Keratinocyte (primary cell): ENCODE measurements around the gene CACNA2D1.

Experiments
- EZH2 ChIP-seq: IDR thresholded peaks from one replicate; pipeline ENCODE4 v1.6.1; 2012; ENCODE audit warnings: inconsistent platforms, mild to moderate bottlenecking, low read length, moderate library complexity
- TF ChIP-seq, protein P1 (sequence below), 3 experiments: IDR thresholded peaks in 1 of 3; conservative IDR thresholded peaks in 1 of 3; optimal IDR thresholded peaks in 1 of 3; 2 replicates in 2 of 3; 3 replicates in 1 of 3; pipeline versions ENCODE3 to v1.5.1; 2011; ENCODE audit warnings: low read length in 3 of 3, mild to moderate bottlenecking in 3 of 3, moderate library complexity in 2 of 3, control low read depth in 1 of 3, inconsistent platforms in 1 of 3; ENCODE audit not compliant: insufficient read depth in 2 of 3; ENCODE audit errors: extremely low read depth in 1 of 3

DNA sequence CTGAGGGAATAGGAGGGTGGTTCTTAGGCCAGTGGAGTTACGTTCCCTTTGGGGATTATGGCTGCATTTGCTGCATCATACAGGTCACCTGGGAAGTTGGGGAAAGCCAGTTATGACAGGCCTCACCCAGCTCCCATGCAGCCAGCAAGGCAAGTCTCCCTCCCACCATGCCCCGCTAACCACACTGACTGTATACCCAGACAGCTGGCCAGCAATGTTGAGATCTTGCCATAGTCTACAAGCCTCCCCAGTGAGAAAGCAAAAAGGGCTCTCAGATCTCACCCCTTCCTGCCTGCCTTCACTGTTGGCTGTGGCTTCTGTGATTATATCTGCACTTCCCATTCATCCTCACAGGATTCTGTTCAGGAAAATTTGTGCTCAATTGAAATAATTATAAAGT, 540.5 kb downstream of the CACNA2D1 start:
- TF ChIP-seq, protein P1, sequence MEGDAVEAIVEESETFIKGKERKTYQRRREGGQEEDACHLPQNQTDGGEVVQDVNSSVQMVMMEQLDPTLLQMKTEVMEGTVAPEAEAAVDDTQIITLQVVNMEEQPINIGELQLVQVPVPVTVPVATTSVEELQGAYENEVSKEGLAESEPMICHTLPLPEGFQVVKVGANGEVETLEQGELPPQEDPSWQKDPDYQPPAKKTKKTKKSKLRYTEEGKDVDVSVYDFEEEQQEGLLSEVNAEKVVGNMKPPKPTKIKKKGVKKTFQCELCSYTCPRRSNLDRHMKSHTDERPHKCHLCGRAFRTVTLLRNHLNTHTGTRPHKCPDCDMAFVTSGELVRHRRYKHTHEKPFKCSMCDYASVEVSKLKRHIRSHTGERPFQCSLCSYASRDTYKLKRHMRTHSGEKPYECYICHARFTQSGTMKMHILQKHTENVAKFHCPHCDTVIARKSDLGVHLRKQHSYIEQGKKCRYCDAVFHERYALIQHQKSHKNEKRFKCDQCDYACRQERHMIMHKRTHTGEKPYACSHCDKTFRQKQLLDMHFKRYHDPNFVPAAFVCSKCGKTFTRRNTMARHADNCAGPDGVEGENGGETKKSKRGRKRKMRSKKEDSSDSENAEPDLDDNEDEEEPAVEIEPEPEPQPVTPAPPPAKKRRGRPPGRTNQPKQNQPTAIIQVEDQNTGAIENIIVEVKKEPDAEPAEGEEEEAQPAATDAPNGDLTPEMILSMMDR (optimal IDR thresholded peaks at IDR 0.05 in 1 of 3, IDR thresholded peaks at IDR 0.05 in 1 of 3, conservative IDR thresholded peaks at IDR 0.05 in 1 of 3; ENCODE audit: extremely low read depth in 1 of 3, insufficient read depth in 2 of 3, low read length in 3 of 3) = no peak
- TF ChIP-seq EZH2 = no peak
